K562 (cell line): ENCODE measurements around the gene SLC44A1. TPM values are rescaled to one million over a fixed set of nuclear protein-coding genes. Genes with fewer than 3 reads are reported as not detected.

ENCODE experiments used
- DACH1 ChIP-seq: fragments of 450-650 bp; IDR thresholded peaks from 2 replicates; pipeline ENCODE4 v1.6.1; 2018; ENCODE audit not compliant: partially characterized antibody
- EP300 ChIP-seq: IDR thresholded peaks from 2 replicates; pipeline ENCODE4 v1.6.1; 2012; ENCODE audit warnings: low read length, improper control_type of control experiment
- ETV1 ChIP-seq: fragments of 450-650 bp; conservative IDR thresholded peaks from 2 replicates; pipeline ENCODE4 v1.6.1; 2016; ENCODE audit warnings: missing genetic modification characterization, control low read depth, low read depth, missing compliant biosample characterization
- GMEB1 ChIP-seq: fragments of 250-450 bp; sonication (Bioruptor Pico); IDR thresholded peaks from 2 replicates; pipeline ENCODE4 v1.4.0; 2020; ENCODE audit warnings: mild to moderate bottlenecking
- JUN ChIP-seq, 2 experiments: sonication (generic) in 1 of 2; formaldehyde crosslinking in 1 of 2; IDR thresholded peaks; 2 replicates each; pipeline versions ENCODE4 v1.6.1 to v1.8.0; 2012 to 2022; ENCODE audit warnings: borderline replicate concordance in 2 of 2, mild to moderate bottlenecking in 2 of 2, improper control_type of control experiment in 1 of 2, low read depth in 1 of 2, low read length in 1 of 2, missing genetic modification reagents in 1 of 2
- JUND ChIP-seq, 2 experiments: IDR thresholded peaks; 2 replicates in 1 of 2; 3 replicates in 1 of 2; pipeline ENCODE4 v1.6.1; 2011; ENCODE audit warnings: borderline replicate concordance in 2 of 2, low read depth in 2 of 2, low read length in 2 of 2, improper control_type of control experiment in 1 of 2, missing biosample characterization in 1 of 2, missing genetic modification characterization in 1 of 2, missing genetic modification reagents in 1 of 2
- KLF1 ChIP-seq: fragments of 450-650 bp; IDR thresholded peaks from 2 replicates; pipeline ENCODE4 v1.6.1; 2016; ENCODE audit warnings: missing genetic modification characterization, missing compliant biosample characterization
- LEF1 ChIP-seq: fragments of 450-650 bp; IDR thresholded peaks from 2 replicates; pipeline ENCODE4 v1.6.1; 2016; ENCODE audit warnings: mild to moderate bottlenecking
- PML ChIP-seq: IDR thresholded peaks from 2 replicates; pipeline ENCODE4 v1.6.1; 2012; ENCODE audit warnings: low read length, inconsistent platforms
- SMARCA4 ChIP-seq: fragments of 450-650 bp; IDR thresholded peaks from 2 replicates; pipeline ENCODE4 v1.6.1; 2016
- SP1 ChIP-seq: sonication (generic); formaldehyde crosslinking; IDR thresholded peaks from 2 replicates; pipeline ENCODE4 v1.8.1; 2022; ENCODE audit warnings: mild to moderate bottlenecking, missing genetic modification reagents
- SRSF3 ChIP-seq: fragments of 200-400 bp; formaldehyde crosslinking; IDR thresholded peaks from 2 replicates; pipeline ENCODE4 v1.6.1; 2016; ENCODE audit warnings: mild to moderate bottlenecking, low read length, moderate library complexity; ENCODE audit not compliant: insufficient read depth
- TGIF2 ChIP-seq: sonication (generic); formaldehyde crosslinking; IDR thresholded peaks from 2 replicates; pipeline ENCODE4 v1.8.1; 2022; ENCODE audit warnings: mild to moderate bottlenecking, missing genetic modification reagents, moderate library complexity
- THRA ChIP-seq: fragments of 450-650 bp; IDR thresholded peaks from 2 replicates; pipeline ENCODE4 v1.6.1; 2017; ENCODE audit warnings: mild to moderate bottlenecking, moderate library complexity
- ZBTB9 ChIP-seq: fragments of 450-650 bp; formaldehyde crosslinking; IDR thresholded peaks from 2 replicates; pipeline ENCODE4 v1.4.0; 2020; ENCODE audit warnings: mild to moderate bottlenecking, moderate library complexity
- ZKSCAN8 ChIP-seq: fragments of 200-800 bp; sonication (Bioruptor generic); IDR thresholded peaks from 2 replicates; pipeline ENCODE4 v1.6.1; 2016; ENCODE audit warnings: missing genetic modification characterization, missing compliant biosample characterization
- ZMIZ1 ChIP-seq, 2 experiments: fragments of 150-350 bp in 1 of 2; IDR thresholded peaks; 2 replicates each; pipeline ENCODE4 v1.6.1; 2012 to 2016; ENCODE audit warnings: low read depth in 2 of 2, low read length in 2 of 2, mild to moderate bottlenecking in 1 of 2, moderate library complexity in 1 of 2
- ZNF76 ChIP-seq: fragments of 250-450 bp; sonication (Bioruptor Pico); IDR thresholded peaks from 2 replicates; pipeline ENCODE4 v1.4.0; 2020; ENCODE audit warnings: mild to moderate bottlenecking, moderate library complexity, borderline replicate concordance
- polyA plus RNA-seq, 8 experiments: library from polyadenylated mRNA; depleted of rRNA in 4 of 8; stranded (reverse) in 5 of 8; unstranded in 3 of 8; fragments of >200 nt; fragmentation: Nextera tagmentation in 2 of 8; fragmentation: Illumina TruSeq in 1 of 8; extraction: Ambion mirVana in 2 of 8; extraction: Trizol in 1 of 8; gene quantifications; 2 replicates each; pipeline versions ENCODE4 v1.2.1 to v1.2.3, GENCODE V29; 2011 to 2014; ENCODE audit warnings: inconsistent platforms in 1 of 8, missing spikeins in 1 of 8
- total RNA-seq, 7 experiments: library from RNA; depleted of rRNA in 6 of 7; stranded (reverse); fragments of >200 nt in 6 of 7; fragmentation: Illumina TruSeq in 2 of 7; extraction: Trizol in 2 of 7; gene quantifications; 2 replicates each; pipeline versions ENCODE4 v1.2.1 to v1.2.3, GENCODE V29; 2011 to 2021; ENCODE audit warnings: low replicate concordance in 1 of 7

SLC44A1 gene
- total and polyA plus RNA-seq, 9 of the 15 experiments (the other 6 are each of a cell fraction or from before 2014, with no cell fraction given), result 0.11 to 0.59 (median 0.30) TPM

- peak; percentile 89 for TF ChIP-seq JUND (IDR thresholded peaks at IDR 0.05; ENCODE audit: borderline replicate concordance, low read depth, low read length)
- TF ChIP-seq JUND (tag; IDR thresholded peaks at IDR 0.05; ENCODE audit: borderline replicate concordance, low read depth, low read length), result peak; percentile 89
- TF ChIP-seq ETV1 (tag), result peak; percentile 44; the same call in 1 of the 2 replicates
- peak; percentile 77 for TF ChIP-seq JUN (IDR thresholded peaks at IDR 0.05; ENCODE audit: borderline replicate concordance, low read depth, low read length)
- TF ChIP-seq JUN (CRISPR knock-in tag; IDR thresholded peaks at IDR 0.05; ENCODE audit: borderline replicate concordance), result no peak
- TF ChIP-seq TGIF2 (CRISPR knock-in tag), result no peak
- TF ChIP-seq EP300, result no peak
- TF ChIP-seq ZMIZ1 (IDR thresholded peaks at IDR 0.05; ENCODE audit: low read depth in 2 of 2, low read length in 2 of 2), result no peak
- no peak for TF ChIP-seq ZNF76
- no peak for TF ChIP-seq SRSF3
- no peak for TF ChIP-seq PML
- TF ChIP-seq ZKSCAN8 (CRISPR knock-in tag), result peak; percentile 17; the same call in 1 of the 2 replicates
- TF ChIP-seq DACH1, result no peak
- TF ChIP-seq SP1 (CRISPR knock-in tag), result no peak
- 0 out of 2 replicates have a peak, but pooled peaks have one; percentile 36 for TF ChIP-seq ZBTB9 (CRISPR knock-in tag)
- peak; percentile 52; the same call in 1 of the 2 replicates for TF ChIP-seq SMARCA4
- TF ChIP-seq THRA, result no peak
- TF ChIP-seq LEF1, result no peak
- no peak for TF ChIP-seq GMEB1 (CRISPR knock-in tag)
- no peak for TF ChIP-seq KLF1 (tag)
Observed at GRCh38 chr9:105299190-105299854, 54.9 kb downstream of the SLC44A1 start (continued).
